C1 segment of cervical spinal cord (tissue), 14 donors: ENCODE data around the gene MYO5B.
A peak's percentile ranks its signal among the peaks of the same experiment; 100 is the strongest.

ENCODE experiments used
- DNase-seq, 14 donors: peaks; one replicate each; lab custom pipeline; 2025; lab: John Stamatoyannopoulos, UW

Gene MYO5B

DNA sequence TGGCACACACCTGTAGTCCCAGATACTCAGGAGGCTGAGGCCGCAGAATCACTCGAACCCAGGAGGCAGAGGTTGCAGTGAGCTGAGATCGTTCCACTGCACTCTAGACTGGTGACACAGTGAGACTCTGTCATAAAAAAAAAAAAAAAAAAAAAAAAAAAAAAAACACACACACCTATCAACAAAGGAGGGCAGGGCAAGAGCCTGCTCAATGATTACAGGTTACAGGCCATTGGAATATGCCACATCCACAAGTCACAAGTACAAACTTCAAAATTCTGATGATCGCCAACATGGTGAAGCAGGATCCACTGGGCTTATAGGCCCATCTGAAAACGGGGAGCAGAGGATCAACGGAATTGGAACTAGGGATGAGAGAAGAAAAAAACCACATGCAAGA lies 6.3 kb downstream of the MYO5B start:
- no peak for DNase-seq

DNA sequence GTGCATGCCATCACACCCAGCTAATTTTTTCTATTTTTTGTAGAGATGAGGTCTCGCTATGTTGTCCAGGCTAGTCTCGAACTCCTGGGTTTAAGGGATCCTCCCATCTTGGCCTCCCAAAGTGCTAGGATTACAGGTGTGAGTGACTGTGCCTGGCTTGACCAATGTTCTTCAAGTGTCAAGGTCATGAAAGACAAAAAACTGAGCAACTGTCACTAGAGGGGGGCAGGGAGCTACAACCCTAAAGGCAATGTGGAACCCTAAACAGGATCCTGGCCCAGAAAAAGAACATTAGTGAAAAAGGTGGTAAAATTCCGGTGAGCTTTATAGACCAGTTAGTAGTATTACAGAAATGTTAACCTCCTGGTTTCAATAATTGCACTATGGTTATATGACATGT lies 7.3 kb downstream of the MYO5B start:
- DNase-seq = no peak

DNA sequence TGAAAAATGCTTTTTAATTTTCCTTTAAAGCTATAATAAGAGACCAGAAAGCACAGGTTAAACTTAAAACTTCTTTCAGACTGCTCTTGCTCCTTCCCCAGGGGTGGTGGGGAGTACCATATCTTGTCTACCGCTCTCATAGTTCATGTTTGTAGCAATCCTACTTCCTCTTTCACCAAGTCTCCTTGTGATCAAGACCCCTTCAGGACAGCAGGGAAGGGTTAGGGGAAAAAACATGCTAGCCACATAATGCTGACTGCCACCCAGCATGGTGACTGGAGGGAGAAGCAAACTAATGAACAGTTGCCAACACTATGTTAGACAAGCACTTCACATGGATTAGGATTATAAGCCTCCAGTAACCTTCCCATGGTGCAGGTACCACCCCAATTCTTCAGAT lies 8.6 kb downstream of the MYO5B start:
- no peak for DNase-seq

DNA sequence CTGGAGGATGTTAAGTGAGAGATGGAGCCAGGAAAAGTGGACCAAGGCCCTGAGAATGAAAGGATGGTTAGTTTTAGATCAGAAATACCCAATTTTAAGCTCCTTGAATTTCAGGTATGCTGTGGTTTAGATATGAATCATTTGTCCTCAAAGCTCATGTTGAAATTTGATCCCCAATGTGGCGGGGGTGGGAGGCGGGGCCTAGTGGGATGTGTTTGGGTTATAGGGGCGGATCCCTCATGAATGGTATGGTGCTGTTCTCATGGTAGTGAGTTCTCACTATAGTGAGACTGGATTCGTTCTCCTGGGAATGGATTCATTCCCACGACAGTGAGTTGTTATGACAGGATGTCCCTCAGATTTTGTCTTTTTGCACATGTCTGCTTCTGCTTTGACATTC lies 11.4 kb downstream of the MYO5B start:
- DNase-seq = no peak

DNA sequence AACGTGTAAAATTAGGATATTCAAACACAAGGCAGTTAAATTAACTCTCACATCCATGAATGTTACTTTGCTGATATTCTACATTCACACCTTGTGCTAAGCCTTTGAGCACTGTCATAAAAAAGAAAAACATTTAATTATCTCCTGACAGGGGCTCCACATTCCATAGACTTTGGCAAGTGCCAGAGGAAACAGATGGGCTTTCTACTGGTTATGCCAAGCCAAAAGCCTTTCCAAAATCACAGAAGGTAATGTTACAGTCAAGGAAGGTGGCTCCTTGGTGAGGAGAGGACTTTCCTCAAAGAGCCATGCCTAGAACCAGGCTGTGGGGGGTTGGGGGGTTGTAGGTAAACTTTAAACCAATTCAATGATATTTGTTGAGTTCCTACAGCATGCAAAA lies 12.4 kb downstream of the MYO5B start:
- peak in 1 of 14 donors; percentile 87 for DNase-seq

DNA sequence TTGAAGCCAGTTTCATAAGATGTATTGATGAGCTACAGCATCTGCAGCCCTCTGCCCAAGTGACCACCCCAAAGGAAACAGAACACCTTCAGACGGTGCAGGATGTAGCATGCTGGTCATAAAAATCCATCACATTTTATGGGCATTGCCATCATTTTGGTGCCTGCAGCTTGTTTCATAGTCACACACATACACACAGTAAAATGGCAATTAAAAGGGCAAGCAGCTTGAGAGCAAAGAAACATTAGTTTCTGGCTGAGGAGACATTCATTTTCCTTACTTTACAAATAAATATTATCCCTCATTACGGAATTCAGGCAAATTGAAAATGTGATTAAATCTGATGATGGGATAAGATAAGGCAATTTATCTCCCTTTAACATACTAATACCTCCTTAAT lies 13.4 kb downstream of the MYO5B start:
- DNase-seq = no peak

DNA sequence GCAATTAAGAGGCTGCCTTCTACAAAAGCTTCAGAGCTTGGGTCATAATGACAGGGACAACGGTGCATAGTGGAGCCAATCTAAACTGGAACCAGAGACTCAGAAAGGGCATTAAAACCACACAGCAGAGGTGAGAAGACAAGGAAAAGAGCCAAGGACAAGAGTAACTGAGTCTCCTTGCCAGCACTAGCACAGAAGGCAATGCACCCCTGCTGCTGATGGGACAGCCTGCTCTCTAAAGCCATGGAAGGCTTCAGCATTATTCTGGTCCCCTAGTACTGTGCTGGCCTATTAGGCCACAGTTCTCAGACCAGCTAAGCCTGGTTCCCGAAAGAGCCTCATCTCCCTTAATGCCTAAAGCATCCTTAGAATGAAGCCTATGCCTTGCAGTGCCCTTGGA lies 15.5 kb downstream of the MYO5B start:
- DNase-seq = peak in 1 of 14 donors; percentile 78

DNA sequence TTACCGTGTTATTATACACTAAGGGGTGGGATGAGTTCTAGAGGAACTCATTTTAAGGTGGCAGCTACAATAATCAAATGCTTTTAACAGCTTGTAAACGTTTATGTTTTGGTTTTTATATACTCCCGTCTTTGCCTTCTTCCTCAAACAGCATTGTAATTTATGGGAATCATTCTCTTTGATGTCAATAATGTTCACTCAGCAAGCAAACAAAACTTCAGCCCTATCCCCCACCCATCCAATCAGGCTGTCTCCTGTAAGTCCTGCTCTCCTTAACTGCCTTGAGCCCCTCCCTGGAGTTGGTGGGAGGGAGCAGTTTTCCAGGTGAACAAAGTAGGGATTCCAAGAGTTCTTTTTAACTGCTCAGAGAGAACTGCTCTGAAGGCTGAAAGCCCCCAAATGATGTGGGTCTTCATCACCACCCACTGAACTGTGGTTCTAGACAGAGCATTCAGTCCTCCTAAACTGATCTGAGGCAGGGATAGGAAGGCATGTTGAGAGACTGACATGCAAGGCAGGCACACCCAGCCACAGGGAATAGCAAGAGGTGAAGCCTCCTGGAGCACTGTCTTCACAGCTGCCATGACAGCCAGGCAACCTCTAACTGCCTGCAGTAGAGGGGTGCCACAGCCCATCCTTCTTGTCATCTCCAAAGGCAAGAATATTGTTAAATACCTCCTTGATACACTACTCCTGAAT lies 17.5 kb downstream of the MYO5B start:
- no peak for DNase-seq

DNA sequence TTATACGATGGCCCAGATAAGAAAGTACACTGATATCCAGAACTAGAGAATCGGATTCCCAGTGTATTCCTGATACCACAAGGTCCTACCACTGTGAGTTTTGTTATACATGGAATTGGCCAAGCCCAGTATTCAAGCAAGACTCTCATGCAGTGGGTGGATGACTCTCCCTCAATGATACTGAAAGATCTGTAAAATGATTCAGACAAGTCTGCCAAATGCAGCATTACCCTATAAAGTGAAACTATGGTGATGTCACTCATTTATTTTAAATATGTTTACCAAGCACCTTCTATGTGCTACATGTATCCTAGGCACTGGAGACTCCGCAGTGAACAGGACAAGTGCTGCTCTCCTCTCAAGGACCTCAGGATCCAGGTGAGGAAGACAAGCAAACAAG lies 22.6 kb downstream of the MYO5B start:
- no peak for DNase-seq

DNA sequence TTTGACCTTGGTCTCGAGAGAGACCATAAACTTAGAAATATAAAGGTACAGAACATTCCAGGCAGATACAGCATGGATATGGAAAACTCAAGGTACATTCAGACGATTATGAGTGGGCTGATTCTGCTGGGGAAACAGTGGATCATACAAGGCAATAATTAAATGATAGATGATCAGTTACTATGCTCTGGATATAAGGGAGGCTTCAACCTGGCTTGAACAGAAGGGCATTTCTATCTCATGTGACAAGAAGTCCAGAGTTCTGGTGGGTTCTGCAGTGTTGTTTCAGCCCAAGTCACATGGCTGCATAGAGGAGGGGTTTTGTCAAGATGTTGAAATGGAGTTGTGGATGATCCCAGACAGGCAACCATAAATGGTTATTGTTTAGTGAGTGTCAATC lies 23.5 kb downstream of the MYO5B start:
- no peak for DNase-seq

DNA sequence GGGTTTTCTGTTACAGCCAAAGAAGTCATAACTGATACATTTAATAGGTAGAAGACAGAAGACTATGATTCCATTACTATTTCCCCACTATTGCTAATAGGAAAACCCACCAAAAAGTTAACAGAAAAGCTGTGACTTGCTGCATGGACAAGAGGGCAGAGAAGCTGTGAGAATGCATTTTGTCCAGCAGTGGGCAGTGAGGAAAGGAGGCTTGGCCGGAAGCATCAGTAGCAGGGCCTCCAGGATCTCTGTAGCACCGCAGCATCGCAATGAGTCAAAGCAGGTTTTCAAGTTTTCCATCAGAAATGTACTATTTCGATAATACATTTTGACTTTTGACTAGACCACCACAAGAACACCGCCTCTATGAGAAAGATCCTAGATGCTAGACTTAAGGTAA lies 24.9 kb downstream of the MYO5B start:
- no peak for DNase-seq

DNA sequence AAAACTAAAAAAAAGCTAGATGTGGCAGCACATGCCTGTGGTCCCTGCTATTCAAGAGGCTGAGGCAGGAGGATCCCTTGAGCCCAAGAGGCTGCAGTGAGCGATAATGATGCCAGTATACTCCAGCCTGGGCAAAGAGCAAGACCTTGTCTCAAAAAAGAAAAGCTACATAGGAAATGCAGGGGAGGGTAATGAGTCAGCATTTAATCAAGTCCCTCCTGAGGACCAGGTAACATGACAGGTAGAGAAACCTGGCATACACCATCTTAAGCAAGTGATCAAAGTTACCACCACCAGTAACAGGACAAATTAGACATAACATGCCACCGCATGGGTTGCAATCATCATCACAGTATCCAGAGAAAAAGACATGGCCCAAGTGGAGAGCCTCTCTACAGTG lies 25.8 kb downstream of the MYO5B start:
- no peak for DNase-seq

DNA sequence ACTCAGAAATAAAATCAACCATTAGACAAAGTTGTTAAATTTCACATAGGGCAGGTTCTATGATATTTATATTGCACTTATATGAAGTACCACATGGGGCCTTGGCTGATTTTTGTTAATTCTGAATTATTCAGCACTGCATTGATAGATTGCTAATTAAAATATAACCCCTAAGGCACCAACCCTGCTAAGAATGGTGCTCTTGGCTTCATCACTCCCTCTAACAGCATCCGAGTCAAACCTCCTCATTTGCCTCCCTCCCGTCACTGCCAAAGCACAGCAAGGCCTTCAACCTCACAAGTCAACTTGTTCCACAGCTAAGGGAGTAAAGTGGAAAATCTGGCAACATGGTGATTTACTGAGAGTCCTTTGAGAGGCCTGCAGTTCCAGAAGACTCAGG lies 27.0 kb downstream of the MYO5B start:
- DNase-seq = no peak

DNA sequence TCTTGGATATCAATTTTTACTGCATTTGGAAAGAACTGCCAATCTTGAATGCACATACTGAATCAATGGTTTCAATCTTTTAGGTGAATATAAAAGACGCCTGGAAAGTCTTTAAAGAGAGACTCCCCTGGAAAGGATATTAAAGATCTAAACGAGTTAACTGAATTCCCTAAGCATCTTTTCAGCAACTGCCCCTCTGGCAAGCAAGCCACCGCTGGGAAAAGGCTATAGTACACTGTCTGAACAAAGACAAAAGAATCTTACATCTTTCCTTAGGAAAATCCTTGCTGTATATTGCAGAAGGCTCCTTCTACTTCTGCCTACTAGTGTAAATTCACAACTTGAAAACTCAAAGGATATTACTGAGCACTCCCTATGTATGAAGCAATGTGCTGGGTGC lies 28.0 kb downstream of the MYO5B start:
- DNase-seq = no peak

DNA sequence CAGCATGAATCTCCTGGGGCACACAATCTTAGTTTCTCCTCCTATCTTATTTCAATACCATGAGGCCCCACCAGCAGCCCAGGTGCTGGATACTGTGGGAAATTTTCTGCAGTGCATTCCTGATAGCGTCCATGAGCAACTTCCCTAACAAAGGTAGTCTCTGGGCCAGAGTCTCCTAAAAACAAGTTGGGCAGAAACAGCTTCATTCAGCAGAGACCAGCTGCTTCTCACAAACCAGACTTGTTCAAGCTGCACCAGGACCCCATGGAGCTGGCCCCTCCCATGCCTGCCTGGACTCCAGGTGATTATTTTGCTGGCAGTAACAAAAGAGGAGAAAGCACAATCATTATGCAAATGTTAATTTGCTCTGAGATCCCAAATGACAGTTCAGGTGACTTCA lies 31.4 kb downstream of the MYO5B start:
- DNase-seq = no peak

DNA sequence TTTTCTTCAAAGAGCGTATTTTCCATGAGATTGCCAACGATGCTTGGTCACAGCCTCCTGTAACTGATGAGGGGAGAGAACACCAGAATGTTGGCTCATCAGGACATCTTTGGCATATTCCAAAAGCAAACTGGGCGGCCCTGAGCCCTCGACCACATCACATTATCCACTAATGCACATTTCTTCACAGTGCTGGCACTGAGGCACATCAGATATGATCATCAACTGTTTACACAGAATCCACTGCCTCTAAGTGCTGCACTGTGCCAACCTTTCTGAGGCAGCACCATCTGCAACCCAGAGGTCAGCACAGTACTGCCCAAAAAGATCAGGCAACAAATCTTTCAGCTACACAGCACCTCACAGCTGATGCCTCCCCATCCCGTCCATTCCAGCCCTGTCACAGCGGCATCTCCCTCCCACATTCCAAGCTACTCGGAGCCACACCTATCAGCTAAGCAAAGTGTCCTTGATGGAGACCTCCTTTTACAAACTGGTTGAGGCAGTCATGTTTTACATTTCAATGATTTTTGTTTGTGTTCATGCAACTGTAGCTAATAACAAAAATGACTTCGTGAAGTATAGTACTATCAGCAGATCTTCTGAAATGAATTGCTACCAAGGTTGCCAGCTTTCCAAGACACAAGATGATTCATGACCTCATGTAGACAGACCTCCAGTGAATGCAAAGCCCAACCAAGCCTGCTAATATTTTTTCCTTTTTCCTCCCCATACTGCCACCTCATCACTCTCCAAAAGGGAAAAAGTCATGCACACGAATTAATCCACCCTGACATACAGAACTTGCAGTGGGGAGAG lies 32.3 kb downstream of the MYO5B start:
- DNase-seq = no peak

DNA sequence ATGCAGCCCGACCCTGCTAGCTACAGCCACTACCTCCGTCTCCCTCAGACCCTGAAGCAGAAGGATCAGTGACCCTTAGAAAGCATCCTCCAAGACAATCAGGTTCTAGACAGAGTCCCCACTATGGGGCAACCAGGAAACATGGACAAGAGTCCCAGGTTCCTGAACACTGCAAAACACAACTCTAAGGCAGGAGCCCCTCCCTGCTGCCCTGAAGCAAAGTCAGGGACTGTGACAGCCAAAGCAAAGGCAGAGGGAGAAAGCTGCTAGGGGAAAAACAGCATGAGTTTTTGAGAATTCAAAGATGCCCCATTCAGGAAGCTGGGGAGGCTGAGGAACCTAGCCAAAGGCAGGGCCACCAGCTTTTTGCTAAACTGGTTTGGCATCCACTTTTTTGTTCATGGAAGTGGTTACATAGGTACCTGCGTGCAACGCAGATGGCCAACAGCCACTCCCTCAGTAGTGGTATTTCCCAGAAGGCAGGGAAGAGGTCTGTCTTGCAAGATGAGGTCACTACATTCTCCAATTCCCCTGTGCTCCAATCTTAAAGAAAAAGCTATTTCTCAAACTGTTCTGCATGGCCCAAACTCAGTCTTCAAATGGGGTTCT lies 33.2 kb downstream of the MYO5B start:
- DNase-seq = no peak

DNA sequence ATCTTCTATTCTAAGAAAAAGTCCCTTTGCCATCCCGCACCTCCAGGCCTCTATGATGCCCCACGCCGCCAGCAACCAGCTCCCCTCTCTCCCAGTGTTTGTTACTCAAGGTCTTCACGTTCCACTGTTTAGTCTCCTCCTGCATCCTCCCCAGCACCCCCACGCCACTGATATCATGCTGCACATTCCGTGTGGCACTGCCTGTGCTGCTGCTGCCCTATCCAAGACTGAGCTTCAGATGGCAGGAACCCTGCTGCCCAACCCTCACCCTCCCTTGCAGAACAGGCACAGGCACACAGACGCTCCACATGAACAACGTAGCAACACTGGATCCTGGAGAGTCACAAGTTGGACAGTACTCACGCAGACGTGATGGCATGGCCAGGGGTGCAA lies 35.3 kb downstream of the MYO5B start:
- no peak for DNase-seq

DNA sequence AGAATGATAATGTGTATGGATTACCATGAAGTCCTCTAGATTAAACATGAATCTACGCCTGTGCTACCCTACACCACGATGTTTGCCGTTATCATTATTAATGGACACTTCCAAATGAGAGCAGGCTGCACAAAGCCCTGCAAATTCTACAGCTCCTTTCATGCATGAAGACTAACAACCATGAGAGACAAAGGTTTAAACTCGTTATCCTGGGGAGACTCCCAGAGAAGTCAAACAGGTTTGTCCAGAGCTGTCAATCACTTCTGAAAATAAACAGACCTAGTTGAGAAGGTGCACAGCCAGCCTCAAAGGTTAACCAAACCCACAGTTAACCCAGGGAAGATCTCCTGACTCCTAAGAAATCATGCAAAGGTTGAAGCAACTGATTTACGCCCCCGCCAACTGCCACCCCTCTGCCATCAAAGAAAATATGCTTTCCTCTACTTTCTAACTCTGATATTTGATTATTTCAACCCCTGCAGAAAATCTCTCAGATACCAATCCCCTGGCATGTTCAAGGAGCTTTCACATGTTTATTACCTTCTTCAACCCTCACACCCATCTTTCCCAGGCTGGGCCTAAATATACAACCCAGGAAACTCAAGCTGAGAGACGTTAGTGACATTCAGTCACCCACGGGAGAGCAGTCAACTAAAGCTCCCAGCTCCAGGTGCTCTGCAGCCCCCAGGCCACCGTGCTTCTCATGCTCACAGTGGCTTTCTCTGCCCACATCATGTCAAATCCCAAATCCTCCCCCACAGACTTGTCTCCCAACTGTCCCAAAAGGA lies 35.9 kb downstream of the MYO5B start:
- no peak for DNase-seq

DNA sequence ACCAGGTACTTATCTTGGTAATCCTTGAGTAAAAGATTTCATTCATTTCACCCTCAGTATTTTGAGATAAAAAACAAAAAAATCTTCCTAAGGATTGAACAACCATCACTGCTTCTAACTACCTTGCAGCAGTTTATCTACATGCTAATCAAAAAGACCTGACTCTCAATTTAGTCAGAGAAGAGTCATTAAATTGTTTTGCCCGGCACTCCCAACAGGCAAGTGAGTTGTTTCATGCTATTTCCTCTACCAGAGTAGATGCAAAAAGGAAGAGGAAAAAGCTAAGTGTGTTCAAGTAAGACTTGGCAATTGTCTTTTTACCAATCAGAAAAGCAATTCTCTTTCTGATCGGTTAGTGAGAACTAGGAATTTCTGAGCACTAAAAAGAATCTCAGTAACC lies 39.5 kb downstream of the MYO5B start:
- DNase-seq = no peak

DNA sequence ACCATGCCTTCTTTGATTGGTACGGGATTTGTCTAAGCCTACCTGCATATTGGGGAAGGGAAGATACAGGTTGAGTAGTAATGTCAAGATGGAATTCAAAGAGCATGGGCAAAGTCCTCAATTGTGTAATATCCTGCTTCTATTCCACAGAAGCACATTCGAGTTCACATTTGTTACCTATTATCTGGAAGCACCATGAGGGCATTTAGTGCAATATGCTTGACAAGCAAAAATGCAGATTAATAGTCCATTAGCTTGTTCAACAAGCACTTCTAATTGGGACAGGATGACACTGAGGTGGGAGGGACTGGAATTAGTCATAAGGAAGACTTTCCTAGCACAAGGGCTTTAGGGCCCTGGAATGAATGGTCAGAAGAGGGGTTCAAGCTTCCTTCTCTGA lies 40.5 kb downstream of the MYO5B start:
- no peak for DNase-seq

DNA sequence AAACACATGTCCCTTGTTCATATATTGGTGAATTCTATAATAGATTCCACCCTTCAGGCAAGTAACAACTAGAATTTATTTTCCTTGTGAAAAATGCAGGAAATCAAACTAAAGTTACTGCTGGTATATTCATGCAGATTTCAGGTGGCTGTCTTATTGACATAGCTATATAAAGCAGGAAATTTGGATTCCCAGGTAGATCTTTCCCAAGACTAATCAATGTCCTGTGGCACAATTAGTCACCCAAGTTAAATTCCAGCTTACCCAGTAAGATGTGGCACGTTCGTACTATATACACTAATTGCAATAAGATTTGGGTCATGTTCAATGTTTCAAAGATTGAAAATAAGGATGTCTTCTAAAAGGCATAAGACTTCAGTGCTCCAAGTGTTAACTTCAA lies 42.0 kb downstream of the MYO5B start:
- DNase-seq = no peak
